VCaP (cell line): ENCODE results near the gene PCDHGB4.

Experiments used
- H3K27ac ChIP-seq: fragments of 450-650 bp; 2 replicates; pipeline ENCODE4 v1.5.1; 2017
- TF ChIP-seq, protein P1 (sequence below): fragments of 450-650 bp; conservative IDR thresholded peaks from 2 replicates; pipeline ENCODE4 v1.5.1; 2017; ENCODE audit warnings: mild to moderate bottlenecking, moderate library complexity

PCDHGB4 gene

GRCh38 chr5:141349917-141350619 lies 37.4 kb upstream of the PCDHGB4 start, which contains the start of gene PCDHGB1:
TSS of gene PCDHGB1 (plus strand) at chr5:141350099. CDS start at chr5:141350261, 162 bp downstream.
- TF ChIP-seq, protein P1, sequence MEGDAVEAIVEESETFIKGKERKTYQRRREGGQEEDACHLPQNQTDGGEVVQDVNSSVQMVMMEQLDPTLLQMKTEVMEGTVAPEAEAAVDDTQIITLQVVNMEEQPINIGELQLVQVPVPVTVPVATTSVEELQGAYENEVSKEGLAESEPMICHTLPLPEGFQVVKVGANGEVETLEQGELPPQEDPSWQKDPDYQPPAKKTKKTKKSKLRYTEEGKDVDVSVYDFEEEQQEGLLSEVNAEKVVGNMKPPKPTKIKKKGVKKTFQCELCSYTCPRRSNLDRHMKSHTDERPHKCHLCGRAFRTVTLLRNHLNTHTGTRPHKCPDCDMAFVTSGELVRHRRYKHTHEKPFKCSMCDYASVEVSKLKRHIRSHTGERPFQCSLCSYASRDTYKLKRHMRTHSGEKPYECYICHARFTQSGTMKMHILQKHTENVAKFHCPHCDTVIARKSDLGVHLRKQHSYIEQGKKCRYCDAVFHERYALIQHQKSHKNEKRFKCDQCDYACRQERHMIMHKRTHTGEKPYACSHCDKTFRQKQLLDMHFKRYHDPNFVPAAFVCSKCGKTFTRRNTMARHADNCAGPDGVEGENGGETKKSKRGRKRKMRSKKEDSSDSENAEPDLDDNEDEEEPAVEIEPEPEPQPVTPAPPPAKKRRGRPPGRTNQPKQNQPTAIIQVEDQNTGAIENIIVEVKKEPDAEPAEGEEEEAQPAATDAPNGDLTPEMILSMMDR: peak; percentile 73
- H3K27ac ChIP-seq: peak within 1 kb of the TSS; percentile 38; the same call in 1 of the 2 replicates

DNA sequence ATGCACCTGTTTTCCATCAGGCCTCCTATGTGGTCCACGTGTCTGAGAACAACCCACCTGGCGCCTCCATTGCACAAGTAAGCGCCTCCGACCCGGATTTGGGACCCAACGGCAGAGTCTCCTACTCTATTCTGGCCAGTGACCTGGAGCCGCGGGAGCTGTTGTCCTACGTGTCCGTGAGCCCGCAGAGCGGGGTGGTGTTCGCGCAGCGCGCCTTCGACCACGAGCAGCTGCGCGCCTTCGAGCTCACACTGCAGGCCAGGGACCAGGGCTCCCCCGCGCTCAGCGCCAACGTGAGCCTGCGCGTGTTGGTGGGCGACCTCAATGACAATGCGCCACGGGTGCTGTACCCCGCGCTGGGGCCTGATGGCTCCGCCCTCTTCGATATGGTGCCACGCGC lies 35.9 kb upstream of the PCDHGB4 start:
- TF ChIP-seq, protein P1: no peak
- no peak overlapping the region for H3K27ac ChIP-seq

GRCh38 chr5:141354900-141355469 lies 32.5 kb upstream of the PCDHGB4 start, which contains the start of gene PCDHGA4:
TSS of gene PCDHGA4 (plus strand) at chr5:141355021. CDS start at chr5:141355108, 87 bp downstream.
- no peak within 1 kb of the TSS for H3K27ac ChIP-seq
- TF ChIP-seq, protein P1: peak; percentile 62

GRCh38 chr5:141355641-141356040 lies 31.9 kb upstream of the PCDHGB4 start:
- no peak overlapping the region for H3K27ac ChIP-seq
- TF ChIP-seq, protein P1: no peak

DNA sequence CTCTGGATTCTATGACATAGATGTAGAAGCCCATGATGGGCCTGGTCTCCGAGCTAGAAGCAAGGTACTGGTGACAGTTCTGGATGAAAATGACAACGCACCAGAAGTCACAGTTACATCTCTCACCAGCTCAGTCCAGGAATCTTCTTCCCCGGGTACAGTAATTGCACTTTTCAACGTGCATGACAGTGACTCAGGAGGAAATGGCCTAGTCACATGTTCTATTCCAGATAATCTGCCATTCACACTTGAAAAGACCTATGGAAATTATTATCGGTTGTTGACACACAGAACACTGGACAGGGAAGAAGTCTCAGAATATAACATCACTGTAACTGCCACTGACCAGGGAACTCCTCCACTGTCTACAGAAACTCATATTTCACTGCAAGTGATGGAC lies 31.4 kb upstream of the PCDHGB4 start:
- no peak overlapping the region for H3K27ac ChIP-seq
- TF ChIP-seq, protein P1: no peak

GRCh38 chr5:141356950-141357349 lies 30.5 kb upstream of the PCDHGB4 start:
- TF ChIP-seq, protein P1: no peak
- H3K27ac ChIP-seq: no peak overlapping the region

GRCh38 chr5:141359790-141360426 lies 27.6 kb upstream of the PCDHGB4 start, which contains the start of gene PCDHGB2:
TSS of gene PCDHGB2 (plus strand) at chr5:141359994. CDS start at chr5:141360136, 142 bp downstream.
- TF ChIP-seq, protein P1: peak; percentile 79
- peak within 1 kb of the TSS; percentile 65 for H3K27ac ChIP-seq
